IPS-NIHi7 (cell line): ENCODE data around the gene ZNF160.
"Not testable (repeated sequence)": the region's sequence is repeated elsewhere in the genome, so short reads cannot be mapped to it uniquely, and the experiment has no call there.

Experiments
- DNase-seq: peaks from one replicate; pipeline ENCODE4 v3.0.0; 2012; ENCODE audit warnings: mixed read lengths; ENCODE audit errors: extremely low spot score

The ZNF160 gene

GRCh38 chr19:53103234-53104203, at the start of gene ZNF160:
Gene ZNF160 (minus strand): TSS chr19:53103422. CDS start chr19:53086276, 17,146 bp downstream.
- peak; percentile 100 for DNase-seq

GRCh38 chr19:53147645-53148044, 44.4 kb upstream of the ZNF160 start:
- DNase-seq, result no peak

DNA sequence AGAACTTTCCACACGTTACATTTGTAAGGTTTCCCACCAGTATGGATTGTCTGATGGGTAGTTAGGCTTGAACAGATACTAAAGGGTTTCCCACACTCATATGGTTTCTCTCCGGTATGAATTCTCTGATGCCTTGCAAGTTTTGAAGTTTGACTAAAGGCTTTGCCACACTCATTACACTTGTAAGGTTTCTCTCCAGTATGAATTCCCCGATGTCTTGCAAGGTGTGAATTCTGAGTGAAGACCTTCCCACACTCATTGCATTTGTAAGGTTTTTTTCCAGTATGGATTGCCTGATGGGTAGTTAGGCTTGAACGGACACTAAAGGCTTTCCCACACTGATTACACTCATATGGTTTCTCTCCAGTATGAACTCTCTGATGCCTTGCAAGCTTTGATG, 37.1 kb upstream of the ZNF160 start:
- no peak for DNase-seq

DNA sequence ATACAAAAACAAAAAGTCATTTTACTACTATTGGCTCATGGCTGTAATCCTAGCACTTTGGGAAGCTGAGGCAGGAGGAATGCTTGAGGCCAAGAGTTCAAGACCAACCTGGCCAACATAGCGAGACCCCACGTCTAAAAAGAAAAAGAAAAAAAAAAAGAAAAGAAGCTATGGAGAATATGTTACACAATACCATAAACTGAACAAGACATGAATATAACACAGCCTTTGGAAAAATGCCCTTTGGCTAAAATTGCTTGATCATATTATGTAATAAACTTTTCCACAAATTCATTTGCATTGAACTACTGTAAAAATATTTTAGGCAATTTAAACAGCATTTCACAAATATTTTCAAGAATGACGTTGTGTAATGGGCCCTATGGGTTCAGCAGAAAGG, 33.2 kb upstream of the ZNF160 start:
- DNase-seq, result no peak

- DNase-seq, result peak; percentile 96
Measured at GRCh38 chr19:53132141-53132991, 29.1 kb upstream of the ZNF160 start, which contains the start of gene ZNF415. Gene ZNF415 (minus strand): TSS chr19:53132910. CDS start chr19:53122676, 10,234 bp downstream.

DNA sequence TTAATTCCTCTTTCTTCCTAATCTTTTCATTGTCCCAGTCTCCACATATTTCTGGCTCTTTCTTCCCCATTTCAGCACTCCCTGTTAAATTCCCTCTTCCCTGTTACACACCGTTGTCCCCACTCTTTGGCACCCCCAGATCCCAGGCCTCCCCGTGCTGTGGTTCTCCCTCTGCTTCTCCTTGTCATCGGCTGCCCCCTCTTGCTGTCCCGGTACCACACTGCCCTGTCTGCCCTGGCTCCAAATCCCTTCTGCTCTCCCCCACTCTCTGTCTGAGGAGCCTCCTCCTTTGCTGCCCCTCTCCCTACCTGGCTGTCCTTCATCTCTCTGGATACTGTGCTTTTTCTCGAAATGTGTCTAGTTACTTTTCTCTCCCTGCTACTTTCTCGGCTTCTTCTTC, 28.5 kb upstream of the ZNF160 start:
- no peak for DNase-seq

DNA sequence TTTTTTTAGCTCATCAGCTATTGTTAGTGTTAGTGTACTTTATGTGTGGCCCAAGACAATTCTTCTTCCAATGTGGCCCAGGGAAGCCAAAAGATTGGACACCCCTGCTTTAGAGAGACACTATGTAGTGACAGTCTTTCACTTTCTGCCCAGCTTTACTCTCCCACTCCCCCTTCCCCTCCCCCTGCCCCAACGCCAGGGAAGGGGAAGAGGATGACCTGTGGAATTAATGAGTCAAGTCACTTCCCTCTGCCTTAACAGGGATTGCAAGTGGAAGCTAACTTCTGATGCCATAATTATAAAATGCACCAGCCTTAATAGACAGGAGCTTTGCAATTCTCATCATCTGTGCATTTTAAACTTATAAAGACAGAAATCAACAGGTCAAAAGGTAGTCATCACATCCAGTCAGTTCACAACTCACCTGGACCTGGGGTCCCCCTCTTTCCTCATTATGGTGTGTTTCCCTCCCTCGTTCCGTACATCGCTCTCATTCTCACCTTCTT, 27.9 kb upstream of the ZNF160 start:
- DNase-seq, result no peak

GRCh38 chr19:53130506-53130905, 27.3 kb upstream of the ZNF160 start:
- DNase-seq, result no peak

GRCh38 chr19:53126733-53127526, 23.7 kb upstream of the ZNF160 start:
- not testable (repeated sequence) for DNase-seq

- no peak for DNase-seq
Measured at GRCh38 chr19:53123400-53123799, 20.2 kb upstream of the ZNF160 start.

DNA sequence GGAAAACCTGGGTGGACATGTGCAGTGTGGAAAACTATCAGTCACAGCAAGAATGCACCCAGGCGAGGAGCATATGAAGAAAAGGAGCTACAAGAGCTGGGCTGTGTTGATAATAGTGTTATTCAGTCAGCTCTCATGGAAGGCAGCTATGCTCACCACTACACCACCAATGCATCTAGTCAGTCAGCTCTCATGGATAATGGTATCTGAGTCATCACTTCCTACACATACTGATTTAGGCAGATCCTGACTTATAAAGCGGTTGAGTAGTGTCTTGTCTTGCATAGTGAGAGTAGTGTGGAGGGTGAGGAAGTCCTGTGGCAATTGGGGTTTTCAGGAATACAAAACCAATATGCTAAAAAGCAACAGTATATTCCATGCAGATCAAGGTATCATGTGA, 9.1 kb upstream of the ZNF160 start:
- DNase-seq, result no peak

- DNase-seq, result no peak
Measured at GRCh38 chr19:53109527-53109926, 6.3 kb upstream of the ZNF160 start.

DNA sequence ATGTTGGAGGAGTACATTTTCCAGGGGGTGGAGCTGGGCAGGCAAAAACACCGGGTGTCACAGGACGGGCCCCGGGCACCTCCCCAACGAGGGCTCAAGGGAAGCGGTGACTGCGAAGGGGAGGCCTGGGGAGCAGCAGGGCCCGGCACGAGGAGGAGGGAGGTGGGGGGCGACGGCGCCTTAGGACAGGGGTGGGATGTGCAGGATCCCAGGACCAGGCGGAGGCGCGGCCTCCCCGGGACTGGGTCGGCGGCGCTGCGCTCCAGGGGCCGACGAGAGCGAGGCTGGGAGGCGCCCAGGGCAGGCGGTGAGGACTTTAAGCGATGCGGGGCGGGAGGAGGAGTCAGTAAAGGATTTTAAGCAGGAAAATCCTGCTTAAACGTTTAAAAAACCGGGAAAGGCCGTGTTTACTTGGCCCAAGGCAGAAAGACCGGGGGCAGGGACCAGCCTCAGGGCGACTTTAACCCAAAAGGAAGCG, 427 bp downstream of the ZNF160 start:
- DNase-seq, result peak; percentile 16

DNA sequence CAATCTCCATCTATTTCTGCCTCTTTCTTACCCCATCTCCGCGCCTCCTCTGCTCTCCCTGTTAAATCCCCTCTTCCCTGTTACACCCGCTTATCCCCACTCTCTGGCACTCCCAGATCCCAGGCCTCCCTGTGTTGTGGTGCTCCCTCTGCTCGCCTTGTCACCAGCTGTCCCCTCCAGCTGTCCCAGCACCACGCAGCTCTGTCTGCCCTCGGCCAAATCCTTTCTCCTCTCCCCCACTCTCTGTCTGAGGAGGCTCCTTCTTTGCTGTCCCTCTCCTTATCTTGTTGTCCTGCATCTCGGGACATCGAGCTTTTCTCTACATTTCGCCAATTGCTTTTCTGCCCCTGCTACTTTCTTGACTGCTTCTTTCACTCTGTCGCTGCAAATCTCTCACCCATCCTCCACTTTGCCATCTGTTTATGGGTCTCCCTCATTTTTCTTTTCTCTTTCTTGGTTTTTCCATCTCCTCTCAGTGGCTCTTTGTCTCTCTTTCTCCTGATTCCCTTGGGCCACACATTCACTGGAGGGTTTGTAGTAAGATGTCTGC, 941 bp downstream of the ZNF160 start:
- no peak for DNase-seq

GRCh38 chr19:53101518-53101917, 1.7 kb downstream of the ZNF160 start:
- DNase-seq, result no peak

DNA sequence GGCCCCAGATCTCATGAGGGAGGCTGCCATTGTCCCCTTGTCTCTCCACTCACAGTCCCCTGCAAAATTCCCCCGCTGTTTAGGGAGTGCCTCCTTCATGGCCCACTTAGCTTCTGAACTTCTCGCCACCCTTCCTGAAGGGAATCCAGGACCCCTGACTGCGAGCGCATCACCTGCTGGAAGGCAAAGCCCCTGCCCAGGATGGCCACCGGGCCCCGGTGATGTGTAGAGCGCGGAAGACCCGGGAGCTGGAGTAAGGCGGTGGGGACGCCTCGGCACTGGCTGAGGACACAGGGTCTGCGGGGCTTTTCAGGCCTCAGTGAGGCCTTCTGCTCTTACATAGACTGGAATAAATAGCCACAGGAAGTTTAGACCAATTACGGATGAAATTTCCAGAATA, 4.7 kb downstream of the ZNF160 start:
- not testable (repeated sequence) for DNase-seq

GRCh38 chr19:53096982-53097690, 6.1 kb downstream of the ZNF160 start:
- DNase-seq, result not testable (repeated sequence)

- not testable (repeated sequence) for DNase-seq
Measured at GRCh38 chr19:53096579-53096978, 6.6 kb downstream of the ZNF160 start.

GRCh38 chr19:53094754-53095575, 8.3 kb downstream of the ZNF160 start:
- peak; percentile 79 for DNase-seq
